ENCODE data around the gene PXDN.
"Not testable (repeated sequence)": the region's sequence is repeated elsewhere in the genome, so short reads cannot be mapped to it uniquely, and the experiment has no call there.

The PXDN gene

DNA sequence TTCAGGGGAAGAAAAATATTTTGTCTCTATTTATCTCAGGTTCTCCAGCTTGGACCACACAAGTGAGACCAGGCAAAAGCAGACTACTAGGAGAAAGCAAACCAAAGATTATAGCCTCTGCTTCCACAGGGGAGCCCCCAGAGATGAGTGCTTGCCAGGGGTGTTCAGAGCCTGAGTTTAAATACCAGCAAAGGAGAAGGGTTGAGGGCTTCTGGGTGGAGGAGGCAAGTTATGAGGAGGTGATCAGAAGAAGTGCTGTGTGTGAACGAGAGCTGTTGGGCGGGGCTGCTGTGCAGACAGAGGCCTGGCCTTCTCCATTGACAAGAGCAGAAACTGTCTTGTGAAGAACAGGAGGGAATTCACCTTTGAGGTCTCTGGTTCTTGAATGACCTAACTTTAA lies 32.8 kb upstream of the PXDN start:
- no peak for DNase-seq (ENCODE audit: low read depth, low spot score)

- DNase-seq (ENCODE audit: low read depth, low spot score), result no peak
These were observed 31.3 kb upstream of the PXDN start for GRCh38 chr2:1775511-1776035.

DNA sequence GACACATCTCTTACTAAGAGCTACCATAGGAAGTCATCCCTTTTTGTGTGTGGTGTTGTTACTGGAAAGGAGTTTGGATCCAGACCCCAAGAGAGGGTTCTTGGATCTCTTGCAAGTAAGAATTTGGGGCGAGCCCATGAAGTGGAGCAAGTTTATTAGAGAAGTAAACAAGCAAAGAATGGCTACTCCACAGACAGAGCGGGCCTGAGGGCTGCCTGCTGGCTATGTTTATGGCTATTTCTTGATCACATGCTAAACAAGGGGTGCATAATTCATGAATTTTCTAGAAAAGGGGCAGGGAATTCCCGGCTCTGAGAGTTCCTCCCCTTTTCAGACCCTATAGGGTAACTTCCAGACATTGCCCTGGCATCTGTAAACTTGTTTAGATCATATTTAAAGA lies 30.6 kb upstream of the PXDN start:
- no peak for DNase-seq (ENCODE audit: low read depth, low spot score)

DNA sequence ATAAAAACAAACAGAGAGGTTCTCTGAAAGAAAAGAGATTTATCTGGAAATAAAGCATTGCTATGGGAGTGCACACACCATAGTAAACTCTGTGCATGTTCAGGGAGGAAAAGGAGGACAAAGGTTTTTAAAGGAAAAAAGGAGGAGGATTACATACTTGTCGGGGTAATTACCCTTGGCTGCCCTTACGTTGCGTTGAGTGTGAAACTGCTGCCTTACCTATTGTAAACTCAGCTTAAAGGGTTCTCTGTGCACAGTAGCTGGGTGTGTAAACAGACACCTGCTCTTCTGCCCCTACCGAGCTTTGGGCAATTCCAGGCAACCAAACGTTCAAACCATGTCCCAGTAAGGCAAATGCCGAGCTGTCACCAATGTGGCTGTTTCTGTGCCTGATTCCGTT lies 29.6 kb upstream of the PXDN start:
- DNase-seq (ENCODE audit: low read depth, low spot score), result no peak

DNA sequence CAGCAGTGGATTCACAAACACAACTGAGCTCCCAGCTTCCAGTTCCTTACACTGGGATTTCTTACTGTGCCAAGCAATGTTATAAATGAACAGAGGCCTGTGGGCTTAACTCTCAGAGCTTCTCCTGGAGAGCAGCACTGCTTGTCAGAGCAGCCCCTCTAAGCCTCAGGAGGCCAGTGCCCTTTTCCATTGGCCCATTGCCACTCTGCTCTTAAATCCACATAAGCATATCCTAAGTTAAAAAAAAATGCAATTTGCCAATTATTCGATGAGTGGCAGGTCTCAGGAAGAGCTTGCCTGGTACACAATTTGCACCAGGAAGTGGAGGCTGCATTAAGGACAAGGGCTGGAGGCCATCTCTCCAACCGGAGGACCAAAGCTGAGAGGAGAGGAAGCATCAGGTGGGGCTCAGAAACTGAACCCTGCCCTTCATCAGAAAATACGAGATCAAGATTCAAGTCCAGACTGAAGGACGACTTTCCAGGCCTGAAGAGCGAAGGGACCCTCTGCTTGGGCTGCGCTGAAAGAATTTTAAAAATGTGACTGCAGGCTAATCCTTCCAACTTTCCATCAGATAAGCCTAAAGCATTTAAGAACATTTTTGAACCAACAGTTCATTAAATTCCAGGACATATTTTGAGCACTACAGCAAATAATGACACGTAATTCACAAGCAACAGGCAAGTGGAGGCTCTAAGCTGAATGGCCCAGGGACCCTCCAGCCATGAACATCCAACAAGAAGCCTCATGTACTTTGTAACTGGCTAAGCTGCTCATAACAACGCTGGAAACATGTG lies 28.4 kb upstream of the PXDN start:
- DNase-seq (ENCODE audit: low read depth, low spot score), result peak; percentile 44

GRCh38 chr2:1771626-1772280 lies 27.4 kb upstream of the PXDN start:
- DNase-seq (ENCODE audit: low read depth, low spot score), result no peak

DNA sequence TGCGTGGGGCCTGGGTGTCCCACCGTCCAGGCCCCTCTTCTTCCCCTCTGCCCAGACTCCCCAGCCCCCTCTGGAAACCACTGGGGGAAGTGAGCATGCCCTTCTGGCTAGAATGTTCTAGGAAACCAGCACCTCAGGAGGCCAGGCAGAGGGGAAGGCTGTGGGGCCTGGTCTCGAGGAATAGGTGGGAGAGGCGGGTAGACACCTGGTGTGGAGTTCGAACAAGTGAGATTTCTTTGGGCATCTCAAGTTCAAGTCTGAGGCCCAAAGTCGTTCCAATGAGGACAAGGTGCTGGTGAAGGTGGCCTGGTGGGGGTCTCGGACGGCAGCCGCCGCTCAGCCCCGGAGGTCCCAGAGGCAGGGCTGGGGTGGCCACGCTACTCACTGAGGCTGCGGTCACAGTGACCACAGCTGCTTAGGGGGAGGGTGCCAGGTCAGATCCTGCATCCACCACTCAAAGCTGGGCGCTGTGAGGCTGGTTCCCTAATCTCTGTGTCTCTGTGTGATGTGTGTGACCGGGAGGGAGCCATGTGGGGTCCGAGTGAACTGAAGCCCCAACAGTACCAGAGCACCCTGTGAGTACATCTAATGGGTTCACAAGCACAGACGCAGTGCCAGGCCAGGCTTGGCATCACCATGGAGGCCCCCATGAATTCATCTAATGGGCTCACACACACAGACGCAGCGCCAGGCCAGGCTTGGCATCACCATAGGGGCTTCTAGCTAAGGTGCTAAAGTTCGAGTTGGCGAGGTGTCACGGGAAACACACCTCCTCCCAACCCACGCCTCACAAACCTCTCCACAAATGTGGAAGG lies 26.5 kb upstream of the PXDN start:
- DNase-seq (ENCODE audit: low read depth, low spot score), result no peak

GRCh38 chr2:1769703-1770422 lies 25.5 kb upstream of the PXDN start:
- DNase-seq (ENCODE audit: low read depth, low spot score), result peak; percentile 80

- no peak for DNase-seq (ENCODE audit: low read depth, low spot score)
These were observed 23.8 kb upstream of the PXDN start for GRCh38 chr2:1767939-1768691.

DNA sequence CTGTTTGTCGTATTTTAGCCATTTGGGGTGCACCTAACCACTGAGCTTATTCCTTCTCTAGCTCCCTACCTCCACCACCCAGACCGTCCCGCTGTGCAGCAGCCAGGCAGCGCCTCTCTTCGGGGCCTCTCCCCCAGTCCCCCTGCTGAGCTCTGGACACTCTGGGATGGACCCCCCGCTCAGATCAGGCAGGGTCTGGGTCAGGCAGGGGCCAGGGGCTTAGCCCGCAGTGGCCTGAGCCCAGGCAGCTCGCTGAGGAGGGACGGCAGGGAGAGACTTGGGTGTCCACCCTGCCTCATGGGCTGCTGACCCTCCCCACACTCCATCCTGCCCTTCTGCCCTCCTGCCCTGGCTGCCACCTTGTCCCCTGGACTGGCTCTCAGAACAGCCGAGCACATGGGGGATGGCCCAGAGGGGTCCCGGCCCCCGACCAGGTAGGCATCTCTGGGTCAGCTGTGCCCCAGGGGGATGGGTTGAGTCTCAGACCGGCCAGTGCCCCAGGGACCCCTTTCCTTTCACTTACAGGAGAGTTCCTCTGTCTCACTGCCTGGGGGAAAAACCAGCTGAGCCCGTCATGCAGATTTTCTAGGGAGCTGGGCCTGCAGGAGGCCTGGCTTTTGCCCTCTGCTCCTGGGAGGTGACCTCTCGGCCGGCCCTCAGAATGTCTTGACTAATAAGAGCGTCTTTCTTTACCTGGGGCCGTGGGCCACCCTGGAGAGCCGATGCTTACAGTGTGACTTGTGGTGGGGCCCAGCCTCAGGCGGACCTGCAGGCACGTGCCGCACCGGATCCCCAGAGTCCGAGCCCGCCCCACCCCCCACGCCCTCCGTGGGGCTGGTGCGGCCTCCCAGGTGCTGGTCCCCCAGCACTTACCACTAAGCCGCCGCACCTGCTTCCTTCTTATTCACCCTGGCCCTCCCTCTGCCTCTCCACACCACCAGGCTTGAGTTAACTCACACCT lies 22.8 kb upstream of the PXDN start:
- DNase-seq (ENCODE audit: low read depth, low spot score), result no peak

- DNase-seq (ENCODE audit: low read depth, low spot score), result no peak
These were observed 22.1 kb upstream of the PXDN start for GRCh38 chr2:1766425-1766824.

DNA sequence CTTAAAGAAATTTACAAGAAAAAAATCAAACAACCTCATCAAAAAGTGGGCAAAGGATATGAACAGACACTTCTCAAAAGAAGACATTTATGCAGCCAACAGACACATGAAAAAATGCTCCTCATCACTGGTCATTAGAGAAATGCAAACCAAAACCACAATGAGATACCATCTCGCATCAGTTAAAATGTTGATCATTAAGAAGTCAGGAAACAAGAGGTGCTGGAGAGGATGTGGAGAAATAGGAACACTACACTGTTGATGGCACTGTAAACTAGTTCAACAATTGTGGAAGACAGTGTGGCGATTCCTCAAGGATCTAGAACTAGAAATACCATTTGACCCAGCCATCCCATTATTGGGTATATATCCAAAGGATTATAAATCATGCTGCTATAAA lies 20.9 kb upstream of the PXDN start:
- not testable (repeated sequence) for DNase-seq (ENCODE audit: low read depth, low spot score)

- no peak for DNase-seq (ENCODE audit: low read depth, low spot score)
These were observed 15.3 kb upstream of the PXDN start for GRCh38 chr2:1759611-1759930.

DNA sequence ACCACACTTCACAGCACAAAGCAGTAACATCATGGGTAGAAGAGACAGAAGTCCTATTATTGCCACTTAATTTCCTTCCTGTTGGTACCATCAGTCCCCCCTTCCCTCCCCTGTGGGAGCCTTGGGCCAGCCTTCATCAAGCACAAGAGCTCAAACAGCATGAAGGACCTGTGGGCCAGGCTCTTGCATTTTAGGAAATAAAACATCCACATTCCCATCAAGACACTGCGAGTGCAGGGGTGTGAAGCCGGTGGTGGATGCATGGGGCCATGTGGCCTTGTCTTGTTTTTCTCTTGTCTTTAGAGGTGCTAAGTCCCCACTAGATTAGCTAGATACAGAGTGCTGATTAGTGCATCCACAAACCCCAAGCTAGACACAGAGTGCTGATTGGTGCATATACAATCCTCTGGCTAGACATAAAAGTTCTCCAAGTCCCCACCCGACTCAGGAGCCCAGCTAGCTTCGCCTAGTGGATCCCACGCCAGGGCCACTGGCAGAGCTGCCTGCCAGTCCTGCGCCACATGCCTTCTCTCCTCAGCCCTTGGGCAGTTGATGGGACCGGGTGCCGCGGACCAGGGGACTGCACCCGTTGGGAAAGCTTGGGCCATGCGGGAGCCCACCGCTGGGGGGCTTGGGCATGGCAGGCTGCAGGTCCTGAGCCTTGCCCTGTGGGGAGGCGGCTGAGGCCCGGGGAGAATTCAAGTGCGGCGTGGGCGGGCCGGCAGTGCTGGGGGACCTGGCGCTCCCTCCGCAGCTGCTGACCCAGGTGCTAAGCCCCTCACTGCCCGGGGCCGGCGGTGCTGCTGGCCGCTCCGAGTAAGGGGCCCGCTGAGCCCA lies 14.7 kb upstream of the PXDN start:
- no peak for DNase-seq (ENCODE audit: low read depth, low spot score)

GRCh38 chr2:1758171-1758570 lies 13.9 kb upstream of the PXDN start:
- no peak for DNase-seq (ENCODE audit: low read depth, low spot score)

DNA sequence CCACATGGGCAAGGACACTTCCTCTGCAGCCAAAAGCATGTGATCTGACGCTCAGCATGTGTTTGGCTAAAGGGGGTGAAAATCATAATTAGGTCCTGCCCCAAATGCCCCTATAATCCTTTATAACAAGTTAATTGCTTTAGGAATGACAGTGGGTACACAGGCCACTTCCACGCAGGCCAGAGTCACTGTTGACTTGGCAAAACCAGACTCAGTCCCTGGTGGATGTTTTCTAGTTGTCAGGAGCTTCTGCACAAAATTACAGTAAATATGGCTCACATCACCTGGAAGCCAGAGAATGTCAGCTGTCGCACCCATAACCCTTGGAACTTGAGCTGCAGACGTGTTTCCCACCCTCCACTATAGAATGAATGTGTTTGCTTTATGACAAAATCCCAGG lies 13.3 kb upstream of the PXDN start:
- no peak for DNase-seq (ENCODE audit: low read depth, low spot score)

DNA sequence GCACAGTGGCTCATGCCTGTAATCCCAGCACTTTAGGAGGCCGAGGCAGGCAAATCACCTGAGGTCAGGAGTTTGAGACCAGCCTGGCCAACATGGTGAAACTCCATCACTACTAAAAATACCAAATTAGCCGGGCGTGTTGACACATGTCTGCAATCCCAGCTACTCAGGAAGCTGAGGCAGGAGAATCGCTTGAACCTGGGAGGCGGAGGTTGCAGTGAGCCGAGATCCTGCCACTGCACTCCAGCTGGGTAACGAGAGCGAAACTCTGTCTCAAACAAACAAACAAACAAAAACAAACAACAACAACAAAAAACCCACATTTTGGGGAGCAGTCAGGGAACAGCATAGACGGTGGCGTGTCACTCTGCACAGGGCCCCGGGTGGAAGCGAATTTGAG lies 12.8 kb upstream of the PXDN start:
- DNase-seq (ENCODE audit: low read depth, low spot score), result not testable (repeated sequence)

- no peak for DNase-seq (ENCODE audit: low read depth, low spot score)
These were observed 12.1 kb upstream of the PXDN start for GRCh38 chr2:1756456-1756855.

Measured in astrocyte of the hippocampus (primary cell).